ENCODE data around the gene CHD2. TPM values are rescaled to one million over a fixed set of nuclear protein-coding genes. Genes with fewer than 3 reads are reported as not detected.
A peak's percentile ranks its signal among the peaks of the same experiment; 100 is the strongest.

CHD2 gene
- total RNA-seq, 1 experiment from 2014 or later = 120 TPM

DNA sequence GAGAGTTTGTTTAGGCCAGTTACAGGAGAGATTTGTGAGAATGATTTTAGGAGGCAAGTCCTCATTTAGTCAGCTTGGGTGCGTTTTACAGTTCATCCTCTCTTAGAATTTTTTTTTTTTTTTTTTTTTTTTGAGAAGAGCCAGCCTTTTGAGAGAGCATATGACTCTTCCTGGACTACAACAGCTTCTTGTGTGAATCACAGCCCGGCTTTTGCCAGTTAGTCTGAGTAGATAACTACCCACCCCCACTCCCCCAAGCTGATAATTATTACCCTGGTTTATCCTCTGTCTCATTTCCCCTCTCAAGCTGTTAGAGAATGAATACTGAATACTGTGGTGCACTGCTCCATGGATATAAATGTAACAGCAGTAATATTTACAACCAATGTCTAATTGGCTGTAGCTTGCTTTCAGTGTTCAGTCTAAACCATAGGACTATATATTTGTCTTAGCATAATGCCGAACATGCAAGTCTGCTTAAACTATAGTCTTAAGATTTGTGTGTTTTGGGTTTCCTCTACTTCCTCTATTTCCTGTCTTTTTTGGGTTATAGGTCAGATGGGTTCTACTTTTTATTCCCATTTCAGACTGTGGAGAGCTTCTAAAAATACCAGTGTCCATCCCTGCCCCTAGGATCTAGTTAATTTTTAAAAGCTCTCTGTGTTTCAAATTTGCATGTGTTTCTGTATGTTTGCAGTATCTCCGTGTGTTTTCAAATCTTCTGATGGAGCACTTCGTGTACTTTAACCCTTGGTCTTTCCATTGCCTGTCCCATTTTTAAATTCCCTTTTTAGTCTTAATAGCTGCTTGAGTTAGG lies 8.0 kb downstream of the CHD2 start:
- no peak for DNase-seq
- Histone ChIP-seq H4K20me1 (ENCODE audit: insufficient read depth) (peaks cover 5% of the 10 kb centered on the region; the same call in 1 of the 2 replicates), H3K36me3 (ENCODE audit: low read depth) (peaks cover 33% of the 10 kb centered on the region), H3K4me2 (peak overlapping the region; percentile 94), H3K4me3 (peak overlapping the region; percentile 47), H3K9me2 (ENCODE audit: insufficient read depth) (no peaks in the 10 kb centered on the region), H3K9me3 (ENCODE audit: insufficient read depth, low read depth) (no peaks in the 10 kb centered on the region), H3K27me3 (ENCODE audit: insufficient read depth, low read depth) (no peaks in the 10 kb centered on the region), H3K79me2 (ENCODE audit: low read depth) (peaks cover 97% of the 10 kb centered on the region), H3F3A (ENCODE audit: insufficient read depth, low read depth) (peaks cover 77% of the 10 kb centered on the region), H3K4me1 (replicated peaks; ENCODE audit: insufficient read depth) (peaks cover 70% of the 10 kb centered on the region), H3K27ac (peak overlapping the region; percentile 98), H2AFZ (no peak overlapping the region)
- no TSS peak for BruUV-seq (replicated peaks)
- CTCF ChIA-PET = interaction anchor here (0.6 to 2.3 kb wide), 3 partner anchors 10 to 111 kb away, joined by 4 to 13 read pairs (median 6); no protein-coding TSS in a partner anchor
- TF ChIP-seq, protein P1, sequence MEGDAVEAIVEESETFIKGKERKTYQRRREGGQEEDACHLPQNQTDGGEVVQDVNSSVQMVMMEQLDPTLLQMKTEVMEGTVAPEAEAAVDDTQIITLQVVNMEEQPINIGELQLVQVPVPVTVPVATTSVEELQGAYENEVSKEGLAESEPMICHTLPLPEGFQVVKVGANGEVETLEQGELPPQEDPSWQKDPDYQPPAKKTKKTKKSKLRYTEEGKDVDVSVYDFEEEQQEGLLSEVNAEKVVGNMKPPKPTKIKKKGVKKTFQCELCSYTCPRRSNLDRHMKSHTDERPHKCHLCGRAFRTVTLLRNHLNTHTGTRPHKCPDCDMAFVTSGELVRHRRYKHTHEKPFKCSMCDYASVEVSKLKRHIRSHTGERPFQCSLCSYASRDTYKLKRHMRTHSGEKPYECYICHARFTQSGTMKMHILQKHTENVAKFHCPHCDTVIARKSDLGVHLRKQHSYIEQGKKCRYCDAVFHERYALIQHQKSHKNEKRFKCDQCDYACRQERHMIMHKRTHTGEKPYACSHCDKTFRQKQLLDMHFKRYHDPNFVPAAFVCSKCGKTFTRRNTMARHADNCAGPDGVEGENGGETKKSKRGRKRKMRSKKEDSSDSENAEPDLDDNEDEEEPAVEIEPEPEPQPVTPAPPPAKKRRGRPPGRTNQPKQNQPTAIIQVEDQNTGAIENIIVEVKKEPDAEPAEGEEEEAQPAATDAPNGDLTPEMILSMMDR (conservative IDR thresholded peaks at IDR 0.05) = no peak
- TF ChIP-seq EZH2 (IDR thresholded peaks at IDR 0.05; ENCODE audit: low read depth) = no peak
- POLR2A ChIA-PET (ENCODE audit: unreplicated experiment) = interaction anchor here (0.5 to 1.9 kb wide), 8 partner anchors 10 to 100 kb away, joined by 3 to 17 read pairs (median 4); no protein-coding TSS in a partner anchor
- intact Hi-C loops (cut with micrococcal nuclease; ENCODE audit: unreplicated experiment) = loop anchor here (2.0 kb wide), 1 partner anchor 263 kb away; no protein-coding TSS in a partner anchor

DNA sequence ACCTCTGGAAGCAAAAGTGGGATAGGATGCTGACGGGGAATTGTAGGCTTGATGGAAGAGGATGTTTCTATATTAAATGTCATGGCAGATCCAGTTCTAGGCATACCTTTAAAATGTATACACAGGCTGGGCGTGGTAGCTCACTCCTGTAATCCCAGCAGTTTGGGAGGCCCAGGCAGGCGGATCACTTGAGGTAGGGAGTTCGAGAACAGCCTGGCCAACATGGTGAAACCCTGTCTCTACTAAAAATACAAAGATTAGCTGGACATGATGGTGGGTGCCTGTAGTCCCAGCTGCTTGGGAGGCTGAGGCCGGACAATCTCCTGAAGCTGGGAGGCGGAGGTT lies 8.6 kb downstream of the CHD2 start:
- peaks cover 76% of the 10 kb centered on the region for H3K4me1 ChIP-seq (replicated peaks; ENCODE audit: insufficient read depth)
- ChIA-PET CTCF (interaction anchor here (2.3 kb wide), 1 partner anchor 111 kb away, joined by 13 read pairs; no protein-coding TSS in a partner anchor), POLR2A (ENCODE audit: unreplicated experiment) (interaction anchor here (0.5 to 0.6 kb wide), 3 partner anchors 27 to 100 kb away, joined by 3 to 7 read pairs (median 3); no protein-coding TSS in a partner anchor)
- 0 out of 2 replicates have a peak, but pooled peaks cover 3% of the 10 kb centered on the region for H4K20me1 ChIP-seq (ENCODE audit: insufficient read depth)
- H2AFZ ChIP-seq = no peak overlapping the region
- peak overlapping the region; percentile 3; the same call in 1 of the 2 replicates for H3K4me3 ChIP-seq
- H3K4me2 ChIP-seq = peak overlapping the region; percentile 94
- peaks cover 77% of the 10 kb centered on the region for H3F3A ChIP-seq (ENCODE audit: insufficient read depth, low read depth)
- peak overlapping the region; percentile 98 for H3K27ac ChIP-seq
- peaks cover 97% of the 10 kb centered on the region for H3K79me2 ChIP-seq (ENCODE audit: low read depth)
- no peaks in the 10 kb centered on the region for H3K9me2 ChIP-seq (ENCODE audit: insufficient read depth)
- no TSS peak for BruUV-seq (replicated peaks)
- TF ChIP-seq, protein P1 (conservative IDR thresholded peaks at IDR 0.05) = no peak
- TF ChIP-seq EZH2 (IDR thresholded peaks at IDR 0.05; ENCODE audit: low read depth) = no peak
- H3K36me3 ChIP-seq (ENCODE audit: low read depth) = peaks cover 27% of the 10 kb centered on the region
- intact Hi-C loops (cut with micrococcal nuclease; ENCODE audit: unreplicated experiment) = no loop called here
- no peaks in the 10 kb centered on the region for H3K9me3 ChIP-seq (ENCODE audit: insufficient read depth, low read depth)
- H3K27me3 ChIP-seq (ENCODE audit: insufficient read depth, low read depth) = no peaks in the 10 kb centered on the region
- DNase-seq = no peak

DNA sequence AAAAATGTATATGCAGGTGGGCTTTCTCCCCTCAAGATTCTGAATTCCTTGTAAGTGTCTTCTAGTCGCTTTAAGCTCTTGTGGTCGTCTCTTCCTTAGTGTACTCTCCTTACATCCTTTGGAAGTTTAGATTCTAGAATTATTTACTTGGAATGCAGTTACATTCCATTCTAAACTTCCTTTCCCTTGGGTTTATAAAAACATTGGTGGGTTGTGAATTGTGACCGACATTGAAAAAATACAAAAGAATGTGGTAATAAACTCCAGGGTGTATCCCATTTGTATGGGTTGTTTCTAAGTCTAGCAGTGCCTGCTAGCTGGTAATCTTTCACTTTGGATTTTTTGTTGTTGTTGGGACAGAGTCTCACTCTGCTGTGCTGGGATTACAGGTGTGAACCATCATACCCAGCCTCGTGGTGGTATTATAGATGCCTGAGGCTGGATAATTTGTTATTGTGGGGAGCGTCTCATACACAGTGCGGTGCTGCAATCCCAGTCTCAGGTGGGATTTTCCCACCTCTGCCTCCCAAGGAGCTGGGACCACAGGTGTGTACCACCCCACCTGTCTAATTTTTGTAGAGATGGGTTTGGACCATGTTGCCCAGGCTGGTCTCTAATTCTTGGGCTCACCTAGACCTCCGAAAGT lies 9.1 kb downstream of the CHD2 start:
- Histone ChIP-seq H3K27me3 (ENCODE audit: insufficient read depth, low read depth) (no peaks in the 10 kb centered on the region), H3K9me2 (ENCODE audit: insufficient read depth) (no peaks in the 10 kb centered on the region), H3F3A (ENCODE audit: insufficient read depth, low read depth) (peaks cover 80% of the 10 kb centered on the region), H3K36me3 (ENCODE audit: low read depth) (peaks cover 26% of the 10 kb centered on the region), H3K4me2 (no peak overlapping the region), H3K27ac (peak overlapping the region; percentile 98; the same call in 1 of the 2 replicates), H4K20me1 (ENCODE audit: insufficient read depth) (0 out of 2 replicates have a peak, but pooled peaks cover 3% of the 10 kb centered on the region), H3K4me3 (no peak overlapping the region), H3K79me2 (ENCODE audit: low read depth) (peaks cover 99% of the 10 kb centered on the region), H3K9me3 (ENCODE audit: insufficient read depth, low read depth) (no peaks in the 10 kb centered on the region), H2AFZ (no peak overlapping the region), H3K4me1 (replicated peaks; ENCODE audit: insufficient read depth) (peaks cover 82% of the 10 kb centered on the region)
- DNase-seq = no peak
- ChIA-PET POLR2A (ENCODE audit: unreplicated experiment) (interaction anchor here (0.5 to 0.6 kb wide), 2 partner anchors 28 to 101 kb away, joined by 3 to 7 read pairs; no protein-coding TSS in a partner anchor), CTCF (no interaction called here)
- intact Hi-C loops (cut with micrococcal nuclease; ENCODE audit: unreplicated experiment) = no loop called here
- TF ChIP-seq EZH2 (IDR thresholded peaks at IDR 0.05; ENCODE audit: low read depth) = no peak
- TF ChIP-seq, protein P1 (conservative IDR thresholded peaks at IDR 0.05) = no peak
- BruUV-seq (replicated peaks) = no TSS peak
